Superior temporal gyrus (tissue), 1 donor: ENCODE results near the gene USP34.
"Not testable (repeated sequence)": the region's sequence is repeated elsewhere in the genome, so short reads cannot be mapped to it uniquely, and the experiment has no call there.

Experiments used
- DNase-seq: peaks from one replicate; pipeline ENCODE4 v3.0.0-alpha.2; 2016; ENCODE audit errors: extremely low spot score

The USP34 gene

GRCh38 chr2:61426267-61426897 is 44.5 kb downstream of the USP34 start:
- no peak for DNase-seq

DNA sequence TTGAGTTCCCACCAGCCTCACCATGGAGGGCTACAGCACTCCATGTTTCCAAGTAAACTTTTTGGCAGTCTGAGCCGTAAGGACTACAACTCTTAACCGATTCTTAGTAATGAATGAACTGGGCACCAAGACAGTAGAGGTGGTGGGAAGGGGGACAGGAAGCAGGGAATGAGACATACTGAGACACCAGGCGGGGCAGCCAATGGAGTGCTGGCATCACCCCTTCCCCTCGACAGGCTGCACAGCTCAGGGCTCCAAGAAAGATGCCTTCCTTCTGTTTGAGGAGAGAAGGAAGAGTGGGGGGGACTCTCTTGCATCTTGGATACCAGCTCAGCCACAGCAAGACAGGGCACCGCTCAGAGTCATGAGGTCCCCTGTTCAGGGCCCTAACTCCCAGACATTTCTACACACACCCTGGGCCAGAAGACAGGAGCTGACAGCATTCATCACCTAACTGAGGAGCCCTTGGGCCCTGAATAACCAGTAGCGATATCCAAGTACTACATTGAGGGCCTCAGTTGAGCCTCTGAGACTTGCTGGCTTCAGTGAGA is 45.2 kb downstream of the USP34 start:
- no peak for DNase-seq

- no peak for DNase-seq
These were observed 47.2 kb downstream of the USP34 start for GRCh38 chr2:61423714-61424113.

GRCh38 chr2:61421611-61422010 is 49.3 kb downstream of the USP34 start:
- no peak for DNase-seq

- no peak for DNase-seq
These were observed 49.8 kb downstream of the USP34 start for GRCh38 chr2:61420991-61421544.

DNA sequence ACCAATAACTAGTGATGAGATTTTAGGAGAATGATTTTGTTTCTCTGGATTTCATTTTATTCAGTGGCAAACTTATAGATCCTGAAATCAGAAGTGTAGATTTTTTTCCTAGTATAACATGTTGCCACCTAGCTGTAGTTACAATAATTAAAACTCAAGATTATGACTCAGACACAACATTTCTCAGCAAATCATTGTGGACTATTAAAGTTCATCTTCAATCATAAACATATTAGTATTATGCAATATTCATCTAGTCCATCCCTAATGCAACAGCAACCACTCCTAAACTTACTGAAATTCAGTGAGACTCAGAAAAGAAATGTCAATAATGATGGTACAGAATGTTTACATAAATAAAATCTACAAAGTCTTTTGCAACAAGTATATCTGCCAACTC is 51.3 kb downstream of the USP34 start:
- DNase-seq: no peak

- no peak for DNase-seq
These were observed 51.8 kb downstream of the USP34 start for GRCh38 chr2:61419129-61419528.

- DNase-seq: no peak
These were observed 53.8 kb downstream of the USP34 start for GRCh38 chr2:61416871-61417645.

DNA sequence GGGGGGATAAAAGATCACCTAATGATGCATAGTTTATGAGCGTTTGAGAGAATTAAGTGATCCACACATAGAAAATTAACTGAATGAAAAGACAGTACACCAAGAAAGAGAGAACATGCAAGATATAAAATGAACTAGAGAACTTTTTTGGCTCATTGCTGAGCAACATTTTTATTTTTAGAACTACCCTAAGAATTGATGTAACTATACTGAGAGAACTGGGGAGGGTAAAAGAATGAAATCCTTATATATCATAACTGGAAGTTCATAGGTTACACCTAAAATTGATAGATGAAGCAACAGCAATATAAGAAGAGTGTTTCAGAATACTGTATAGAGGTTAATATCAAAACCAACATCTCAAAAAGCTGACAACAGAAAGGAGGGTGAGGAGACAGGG is 55.6 kb downstream of the USP34 start:
- DNase-seq: no peak

GRCh38 chr2:61414674-61415073 is 56.2 kb downstream of the USP34 start:
- no peak for DNase-seq

DNA sequence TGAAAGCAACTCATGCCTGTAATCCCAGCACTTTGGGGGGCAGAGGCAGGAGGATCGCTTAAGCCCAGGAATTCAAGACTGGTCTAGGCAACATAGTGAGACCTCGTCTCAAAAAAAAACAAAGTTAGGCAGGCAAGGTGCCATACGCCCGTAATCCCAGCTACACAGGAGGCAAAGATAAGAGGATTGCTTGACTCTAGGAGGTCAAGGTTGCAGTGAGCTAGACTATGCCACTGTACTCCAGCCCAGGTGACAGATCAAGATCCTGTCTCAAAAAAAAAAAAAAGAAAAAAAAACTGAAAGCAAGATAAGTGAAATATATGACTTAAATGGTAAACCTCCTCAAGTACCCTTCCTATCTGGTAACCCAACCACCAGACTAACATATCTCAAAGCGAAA is 59.8 kb downstream of the USP34 start:
- no peak for DNase-seq

GRCh38 chr2:61410185-61410584 is 60.7 kb downstream of the USP34 start:
- DNase-seq: no peak

DNA sequence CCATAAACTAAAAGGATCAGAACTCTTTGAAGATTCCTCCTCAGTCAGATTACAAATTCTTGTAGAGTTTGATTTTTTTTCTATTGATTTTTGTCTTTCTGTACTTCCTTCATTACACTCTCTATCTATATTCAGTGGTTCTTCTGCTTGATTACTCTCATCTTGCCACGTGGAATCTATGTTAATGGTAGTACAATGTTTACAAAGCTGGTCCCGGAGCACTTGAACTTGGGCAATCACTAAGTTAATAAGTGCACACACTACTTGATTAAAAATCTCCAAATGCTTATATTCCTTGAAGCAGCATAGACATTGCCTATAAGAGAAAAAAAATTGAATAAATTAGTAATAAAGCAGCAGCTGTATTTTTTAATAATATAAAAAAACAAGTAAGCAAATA is 65.1 kb downstream of the USP34 start:
- no peak for DNase-seq

DNA sequence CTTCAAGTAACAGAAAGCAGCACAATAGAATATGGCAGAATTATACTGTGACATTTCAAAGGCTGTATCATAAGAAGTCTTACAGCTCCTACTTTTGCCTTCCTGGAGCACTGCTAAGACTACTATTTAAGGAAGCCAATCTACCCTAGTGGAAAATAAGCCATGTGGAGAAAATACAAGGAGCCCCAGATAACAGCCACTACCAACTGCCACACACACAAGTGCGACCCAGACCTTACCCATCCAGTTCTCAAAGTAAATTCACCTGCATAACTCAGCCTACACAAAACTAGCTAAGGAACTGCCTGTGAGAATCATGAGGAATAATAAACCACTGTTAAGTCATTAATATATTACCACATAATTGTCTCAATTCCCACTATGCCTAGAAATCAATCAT is 66.4 kb downstream of the USP34 start:
- no peak for DNase-seq

GRCh38 chr2:61398413-61398812 is 72.5 kb downstream of the USP34 start:
- DNase-seq: no peak

DNA sequence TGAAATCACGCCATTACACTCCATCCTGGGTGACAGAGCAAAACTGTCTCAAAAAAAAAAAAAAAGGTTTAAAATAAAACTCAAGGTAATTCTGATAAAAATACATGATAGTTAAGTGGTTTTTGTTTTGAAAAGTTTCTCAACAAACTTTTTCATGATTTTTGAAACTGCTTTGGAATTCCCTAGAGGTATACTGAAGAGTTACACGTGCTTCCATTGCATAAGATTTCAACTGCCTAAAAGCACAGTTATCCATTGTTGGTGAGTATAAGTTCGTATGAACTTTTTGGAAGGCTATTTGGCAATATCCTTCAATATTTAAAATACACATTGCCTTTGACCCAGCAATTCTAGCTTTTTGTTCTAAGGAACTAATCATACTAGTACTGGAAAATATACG is 74.9 kb downstream of the USP34 start:
- no peak for DNase-seq

- not testable (repeated sequence) for DNase-seq
These were observed 83.3 kb downstream of the USP34 start for GRCh38 chr2:61387588-61387987.

DNA sequence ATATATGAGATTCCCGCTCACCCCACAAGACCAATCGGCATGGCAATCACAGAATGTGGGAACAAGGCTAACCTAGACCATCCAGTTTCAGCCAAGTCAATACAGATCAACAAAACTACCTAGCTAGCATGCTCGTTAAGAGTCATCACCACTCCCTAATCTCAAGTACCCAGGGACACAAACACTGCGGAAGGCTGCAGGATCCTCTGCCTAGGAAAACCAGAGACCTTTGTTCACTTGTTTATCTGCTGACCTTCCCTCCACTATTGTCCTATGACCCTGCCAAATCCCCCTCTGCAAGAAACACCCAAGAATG is 90.0 kb downstream of the USP34 start:
- not testable (repeated sequence) for DNase-seq

- DNase-seq: no peak
These were observed 90.6 kb downstream of the USP34 start for GRCh38 chr2:61380056-61380881.

DNA sequence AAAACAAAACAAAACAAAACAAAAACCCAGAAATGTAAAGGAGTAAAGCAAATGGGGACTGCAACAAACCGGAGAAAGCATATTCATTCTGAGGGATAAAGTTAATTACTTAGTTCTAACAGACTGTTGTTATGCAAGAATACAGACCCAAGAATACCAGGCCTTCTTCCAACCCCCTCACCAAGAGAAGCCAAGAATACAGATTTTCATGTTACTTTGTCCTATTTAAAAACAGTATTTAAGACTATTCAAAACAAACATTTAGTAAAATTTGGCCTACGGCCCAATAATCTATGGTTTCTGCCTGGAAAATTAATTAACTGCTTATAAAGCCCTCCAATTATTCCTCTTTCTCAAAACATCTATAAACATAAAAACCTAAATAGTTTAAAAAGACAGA is 91.4 kb downstream of the USP34 start:
- DNase-seq: no peak

DNA sequence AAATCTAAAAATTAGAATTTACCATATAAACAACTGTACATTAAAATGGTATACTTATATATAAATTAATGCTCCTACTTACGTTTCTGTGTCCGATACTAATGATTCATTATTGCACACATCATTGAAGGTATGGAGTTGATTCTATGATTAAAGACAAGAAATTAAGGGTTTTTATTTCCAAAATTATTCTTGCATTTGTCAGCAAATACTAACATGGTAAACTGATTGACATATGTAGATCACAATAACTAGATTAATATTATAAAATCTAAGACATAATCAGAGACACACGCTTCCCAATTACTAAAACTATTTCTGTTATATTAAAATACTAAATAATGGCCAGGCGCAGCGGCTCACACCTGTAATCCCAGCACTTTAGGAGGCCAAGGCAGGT is 92.6 kb downstream of the USP34 start:
- no peak for DNase-seq

- no peak for DNase-seq
These were observed 93.8 kb downstream of the USP34 start for GRCh38 chr2:61377046-61377445.
